Measurements from ENCODE around the gene ZBTB16. TPM values are rescaled to one million over a fixed set of nuclear protein-coding genes. Genes with fewer than 3 reads are reported as not detected.

The ZBTB16 gene
- total and polyA plus RNA-seq, 2 of the 4 experiments (the other 2 are of a cell fraction) = not detected

DNA sequence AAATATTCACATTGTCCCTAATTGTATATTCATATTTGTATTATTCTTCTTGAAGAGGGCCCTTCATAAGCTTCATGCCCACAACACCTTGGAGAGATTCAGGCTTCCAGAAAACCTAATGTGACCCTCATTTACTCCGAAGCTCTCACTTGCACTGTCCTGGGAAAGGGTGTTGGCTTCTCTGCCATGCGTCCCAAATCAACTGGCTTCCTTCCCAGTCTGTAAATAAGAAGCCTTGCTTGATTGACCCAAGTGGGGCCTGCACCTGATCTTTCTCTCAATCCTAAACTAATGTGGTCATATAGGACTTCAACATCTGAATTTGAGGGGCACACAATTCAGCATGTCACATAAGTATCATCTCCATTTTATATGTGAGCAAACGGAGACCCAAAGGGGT is 40.5 kb upstream of the ZBTB16 start:
- in situ Hi-C loops (cut with MboI; ENCODE audit: low sequenced_read_pairs) = loop anchor here (25.0 kb wide), 1 partner anchor 568 kb away; the partner anchor contains the start of gene NXPE4
- BruUV-seq (replicated peaks) = no TSS peak

More for the DNA sequence above, 40.5 kb upstream of the ZBTB16 start:
- dilution Hi-C loops (cut with HindIII; ENCODE audit: low sequenced_read_pairs, unreplicated experiment) (no loop called here), intact Hi-C loops (cut with micrococcal nuclease) (no loop called here)
- Histone ChIP-seq H3K27me3 (ENCODE audit: control insufficient read depth, insufficient read depth, low read length) (no peaks in the 10 kb centered on the region), H3K9ac (ENCODE audit: low read depth, low read length) (no peak overlapping the region), H3K9me1 (ENCODE audit: insufficient read depth, low read length) (no peaks in the 10 kb centered on the region), H2BK5ac (ENCODE audit: low read depth, low read length, poor library complexity, severe bottlenecking) (no peak overlapping the region), H3K56ac (ENCODE audit: extremely low read depth, insufficient read depth, low read length) (no peak overlapping the region), H3K14ac (replicated peaks; ENCODE audit: low read depth, low read length) (no peak overlapping the region), H3K23ac (ENCODE audit: low read depth, low read length) (no peak overlapping the region), H4K91ac (ENCODE audit: insufficient read depth, low read depth, low read length) (no peak overlapping the region), H3K9me3 (ENCODE audit: control insufficient read depth, insufficient read depth, low read length) (no peaks in the 10 kb centered on the region), H2AK5ac (ENCODE audit: low read depth, low read length) (no peak overlapping the region), H3K79me1 (ENCODE audit: low read depth in 1 of 2, low read length in 2 of 2) (no peaks in the 10 kb centered on the region), H3K4me2 (ENCODE audit: low read depth, low read length) (no peak overlapping the region), H4K5ac (ENCODE audit: low read depth, low read length) (no peak overlapping the region), H4K8ac (ENCODE audit: low read depth in 2 of 2, low read length in 2 of 2) (no peak overlapping the region), H3K27ac (ENCODE audit: insufficient read depth, low read length) (no peak overlapping the region), H2BK15ac (ENCODE audit: low read depth, low read length) (no peak overlapping the region), H3K4me3 (ENCODE audit: insufficient read depth, low read depth, low read length) (no peak overlapping the region), H3K18ac (ENCODE audit: low read depth, low read length) (no peak overlapping the region), H3K4ac (ENCODE audit: low read depth, low read length) (no peak overlapping the region), H3K36me3 (ENCODE audit: control insufficient read depth, insufficient read depth, low read length) (no peaks in the 10 kb centered on the region), H3K4me1 (ENCODE audit: control insufficient read depth, insufficient read depth, low read length) (no peaks in the 10 kb centered on the region), H4K20me1 (ENCODE audit: insufficient read depth, low read length) (no peaks in the 10 kb centered on the region), H2BK120ac (ENCODE audit: low read depth, low read length) (no peak overlapping the region), H2AK9ac (replicated peaks; ENCODE audit: low read depth, low read length, poor library complexity) (no peak overlapping the region), H2AFZ (replicated peaks; ENCODE audit: low read length, poor library complexity) (no peak overlapping the region), H2BK20ac (ENCODE audit: low read depth, low read length) (no peak overlapping the region)
- CTCF ChIA-PET = no interaction called here
- ATAC-seq (ENCODE audit: low read depth) = no peak
- TF ChIP-seq CHD1 (IDR thresholded peaks at IDR 0.05; ENCODE audit: low read depth, low read length) (no peak), NFE2L2 (IDR thresholded peaks at IDR 0.05; ENCODE audit: low read depth, low read length) (no peak), MAZ (IDR thresholded peaks at IDR 0.05; ENCODE audit: borderline replicate concordance, low read depth, low read length) (no peak), RAD21 (IDR thresholded peaks at IDR 0.05; ENCODE audit: low read length) (no peak), SMC3 (IDR thresholded peaks at IDR 0.05; ENCODE audit: low read depth, low read length) (no peak), MXI1 (IDR thresholded peaks at IDR 0.05; ENCODE audit: borderline replicate concordance, low read depth, low read length) (no peak), FOS (IDR thresholded peaks at IDR 0.05; ENCODE audit: low read depth, low read length) (no peak), RFX5 (IDR thresholded peaks at IDR 0.05; ENCODE audit: low read depth, low read length) (no peak), RCOR1 (IDR thresholded peaks at IDR 0.05; ENCODE audit: insufficient replicate concordance, low read length) (no peak), CEBPB (IDR thresholded peaks at IDR 0.05; ENCODE audit: low read depth, low read length) (no peak), BHLHE40 (IDR thresholded peaks at IDR 0.05; ENCODE audit: low read depth, low read length) (no peak), MAFK (IDR thresholded peaks at IDR 0.05; ENCODE audit: low read depth, low read length) (no peak), POLR2A (IDR thresholded peaks at IDR 0.05; ENCODE audit: low read depth, low read length) (no peak)
- TF ChIP-seq, protein P1, sequence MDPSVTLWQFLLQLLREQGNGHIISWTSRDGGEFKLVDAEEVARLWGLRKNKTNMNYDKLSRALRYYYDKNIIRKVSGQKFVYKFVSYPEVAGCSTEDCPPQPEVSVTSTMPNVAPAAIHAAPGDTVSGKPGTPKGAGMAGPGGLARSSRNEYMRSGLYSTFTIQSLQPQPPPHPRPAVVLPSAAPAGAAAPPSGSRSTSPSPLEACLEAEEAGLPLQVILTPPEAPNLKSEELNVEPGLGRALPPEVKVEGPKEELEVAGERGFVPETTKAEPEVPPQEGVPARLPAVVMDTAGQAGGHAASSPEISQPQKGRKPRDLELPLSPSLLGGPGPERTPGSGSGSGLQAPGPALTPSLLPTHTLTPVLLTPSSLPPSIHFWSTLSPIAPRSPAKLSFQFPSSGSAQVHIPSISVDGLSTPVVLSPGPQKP (IDR thresholded peaks at IDR 0.05; ENCODE audit: borderline replicate concordance, low read depth, low read length) = no peak
- TF ChIP-seq, protein P2, sequence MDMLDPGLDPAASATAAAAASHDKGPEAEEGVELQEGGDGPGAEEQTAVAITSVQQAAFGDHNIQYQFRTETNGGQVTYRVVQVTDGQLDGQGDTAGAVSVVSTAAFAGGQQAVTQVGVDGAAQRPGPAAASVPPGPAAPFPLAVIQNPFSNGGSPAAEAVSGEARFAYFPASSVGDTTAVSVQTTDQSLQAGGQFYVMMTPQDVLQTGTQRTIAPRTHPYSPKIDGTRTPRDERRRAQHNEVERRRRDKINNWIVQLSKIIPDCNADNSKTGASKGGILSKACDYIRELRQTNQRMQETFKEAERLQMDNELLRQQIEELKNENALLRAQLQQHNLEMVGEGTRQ (IDR thresholded peaks at IDR 0.05; ENCODE audit: low read depth, low read length) = no peak
- TF ChIP-seq, protein P3, sequence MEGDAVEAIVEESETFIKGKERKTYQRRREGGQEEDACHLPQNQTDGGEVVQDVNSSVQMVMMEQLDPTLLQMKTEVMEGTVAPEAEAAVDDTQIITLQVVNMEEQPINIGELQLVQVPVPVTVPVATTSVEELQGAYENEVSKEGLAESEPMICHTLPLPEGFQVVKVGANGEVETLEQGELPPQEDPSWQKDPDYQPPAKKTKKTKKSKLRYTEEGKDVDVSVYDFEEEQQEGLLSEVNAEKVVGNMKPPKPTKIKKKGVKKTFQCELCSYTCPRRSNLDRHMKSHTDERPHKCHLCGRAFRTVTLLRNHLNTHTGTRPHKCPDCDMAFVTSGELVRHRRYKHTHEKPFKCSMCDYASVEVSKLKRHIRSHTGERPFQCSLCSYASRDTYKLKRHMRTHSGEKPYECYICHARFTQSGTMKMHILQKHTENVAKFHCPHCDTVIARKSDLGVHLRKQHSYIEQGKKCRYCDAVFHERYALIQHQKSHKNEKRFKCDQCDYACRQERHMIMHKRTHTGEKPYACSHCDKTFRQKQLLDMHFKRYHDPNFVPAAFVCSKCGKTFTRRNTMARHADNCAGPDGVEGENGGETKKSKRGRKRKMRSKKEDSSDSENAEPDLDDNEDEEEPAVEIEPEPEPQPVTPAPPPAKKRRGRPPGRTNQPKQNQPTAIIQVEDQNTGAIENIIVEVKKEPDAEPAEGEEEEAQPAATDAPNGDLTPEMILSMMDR (conservative IDR thresholded peaks at IDR 0.05; ENCODE audit: low read depth, low read length) = no peak
- WGBS, 2 experiments (ENCODE audit: extremely low coverage in 2 of 2, insufficient read length in 1 of 2) = no CpG with 5 or more reads among the region's 3 CpGs
- no peak for DNase-seq
- POLR2A ChIA-PET (ENCODE audit: unreplicated experiment) = no interaction called here

Measured in IMR-90 (cell line).